ENCODE data around the gene SRSF2.
"Not testable (repeated sequence)": the region's sequence is repeated elsewhere in the genome, so short reads cannot be mapped to it uniquely, and the experiment has no call there.

Gene SRSF2

DNA sequence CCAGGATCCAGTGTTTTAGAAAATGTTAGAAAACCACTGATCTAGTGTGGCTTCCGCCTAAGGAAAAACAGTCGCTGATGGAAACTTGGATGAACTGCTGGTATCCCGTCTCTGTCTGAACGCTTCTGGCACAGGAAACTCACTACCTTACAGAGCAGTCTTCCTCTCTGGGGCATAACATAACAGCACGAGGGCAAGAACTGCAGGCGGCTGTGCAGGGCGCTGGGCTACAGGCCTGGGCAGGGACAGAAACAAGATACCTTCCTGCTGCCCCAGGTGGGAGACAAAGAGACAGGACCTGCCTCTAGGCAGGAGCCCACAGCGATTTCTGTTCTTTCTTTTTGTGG lies 36.9 kb downstream of the SRSF2 start:
- DNase-seq: no peak

DNA sequence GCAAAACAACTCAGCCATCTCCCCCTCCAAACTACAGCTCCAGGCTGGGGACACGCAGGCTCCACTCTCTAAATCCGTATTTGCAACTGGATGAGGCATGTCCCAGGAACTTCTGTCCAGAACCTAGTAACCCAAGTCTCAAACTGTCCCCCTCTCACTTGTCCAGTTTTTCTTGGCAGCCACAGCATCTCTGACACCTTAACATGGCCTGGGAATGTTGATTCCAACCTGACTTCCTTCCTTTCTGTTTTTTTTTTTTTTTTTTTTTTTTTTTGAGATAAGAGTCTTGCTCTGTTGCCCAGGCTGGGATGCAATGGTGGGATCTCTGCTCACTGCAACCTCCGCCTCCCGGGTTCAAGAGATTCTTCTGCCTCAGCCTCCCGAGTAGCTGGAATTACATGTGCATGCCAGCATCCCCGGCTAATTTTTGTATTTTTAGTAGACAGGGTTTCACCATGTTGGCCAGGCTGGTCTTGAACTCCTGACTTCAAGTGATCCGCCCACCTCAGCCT lies 38.6 kb downstream of the SRSF2 start:
- DNase-seq: not testable (repeated sequence)

DNA sequence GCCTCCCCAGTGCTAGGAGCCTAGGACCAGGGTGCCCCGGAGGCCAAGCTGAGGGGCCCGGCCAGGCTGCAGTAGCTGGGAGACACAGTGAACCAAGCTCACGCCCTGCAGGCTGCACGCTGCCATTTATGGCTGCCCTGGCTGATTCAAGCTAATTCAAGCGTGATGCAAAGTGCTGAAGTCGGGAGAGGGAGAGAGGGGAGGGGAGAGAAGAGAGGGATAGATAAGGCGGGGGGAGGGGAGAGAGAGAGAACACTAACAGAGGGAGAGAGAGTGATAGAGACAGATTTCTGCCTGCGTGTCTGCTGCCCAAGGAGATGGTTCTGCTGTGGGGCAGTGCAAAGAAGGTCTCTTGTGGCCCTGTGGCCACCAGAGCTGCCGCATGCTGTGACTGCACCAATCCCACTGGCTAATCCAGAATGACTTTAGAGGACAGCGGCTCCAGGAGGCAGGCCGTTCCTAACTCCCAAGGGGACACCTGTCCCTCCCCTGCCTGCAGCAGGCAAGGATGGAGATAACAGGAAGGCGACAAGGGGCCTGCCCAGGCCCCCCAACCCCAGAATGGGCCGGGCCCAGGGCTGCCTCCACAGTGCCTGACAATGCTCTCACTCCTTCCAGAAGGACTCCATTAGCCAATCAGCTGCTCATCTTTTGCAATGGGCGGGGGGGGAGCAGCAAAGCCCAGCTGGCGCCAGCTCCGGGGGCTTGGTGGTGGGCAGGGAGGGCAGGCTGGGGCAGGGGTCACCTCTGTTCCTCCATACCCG lies 39.2 kb downstream of the SRSF2 start:
- peak; percentile 67 for DNase-seq

DNA sequence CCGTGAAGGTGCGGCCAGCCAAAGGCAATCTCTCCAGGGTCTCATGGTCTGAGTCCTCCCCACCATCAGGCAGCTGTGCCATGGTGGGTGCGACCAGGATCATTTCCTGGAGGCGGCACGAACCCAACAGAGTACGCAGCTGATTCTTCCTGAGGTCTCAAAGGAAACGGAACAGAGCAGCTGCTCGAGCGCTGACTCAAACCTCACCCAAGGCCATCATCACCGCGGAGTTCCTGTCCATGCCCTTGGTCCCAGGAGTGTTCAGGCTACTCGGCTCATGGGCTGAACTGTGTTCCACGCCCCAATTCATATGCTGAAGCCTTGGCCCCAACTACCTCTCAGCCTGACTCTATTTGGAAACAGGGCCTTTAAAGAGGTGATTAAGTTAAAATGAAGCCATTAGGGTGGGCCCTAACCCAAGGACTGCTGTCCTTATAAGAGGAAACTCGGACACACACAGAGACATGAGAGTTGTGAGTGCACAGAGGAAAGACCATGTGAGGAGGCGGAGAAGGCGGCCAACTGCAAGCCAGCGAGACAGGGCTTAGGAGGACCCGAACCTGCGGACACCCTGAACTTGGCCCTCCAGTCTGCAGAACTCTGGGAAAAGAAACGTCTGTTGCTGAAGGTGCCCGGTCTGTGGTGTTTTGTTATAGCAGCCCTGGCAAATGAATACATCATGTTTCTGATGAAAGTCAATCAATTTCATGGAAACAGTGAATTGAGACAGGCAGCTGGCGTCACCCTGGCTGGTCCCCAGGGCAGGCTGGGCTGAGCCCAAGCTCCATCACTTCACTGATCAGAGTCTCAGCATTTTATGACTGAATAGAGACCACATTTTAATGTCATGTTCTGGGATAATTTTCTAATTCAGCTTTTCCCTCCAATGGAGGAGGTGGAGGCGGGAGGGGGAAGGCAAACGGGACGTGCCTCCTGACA lies 40.1 kb downstream of the SRSF2 start:
- DNase-seq: no peak

DNA sequence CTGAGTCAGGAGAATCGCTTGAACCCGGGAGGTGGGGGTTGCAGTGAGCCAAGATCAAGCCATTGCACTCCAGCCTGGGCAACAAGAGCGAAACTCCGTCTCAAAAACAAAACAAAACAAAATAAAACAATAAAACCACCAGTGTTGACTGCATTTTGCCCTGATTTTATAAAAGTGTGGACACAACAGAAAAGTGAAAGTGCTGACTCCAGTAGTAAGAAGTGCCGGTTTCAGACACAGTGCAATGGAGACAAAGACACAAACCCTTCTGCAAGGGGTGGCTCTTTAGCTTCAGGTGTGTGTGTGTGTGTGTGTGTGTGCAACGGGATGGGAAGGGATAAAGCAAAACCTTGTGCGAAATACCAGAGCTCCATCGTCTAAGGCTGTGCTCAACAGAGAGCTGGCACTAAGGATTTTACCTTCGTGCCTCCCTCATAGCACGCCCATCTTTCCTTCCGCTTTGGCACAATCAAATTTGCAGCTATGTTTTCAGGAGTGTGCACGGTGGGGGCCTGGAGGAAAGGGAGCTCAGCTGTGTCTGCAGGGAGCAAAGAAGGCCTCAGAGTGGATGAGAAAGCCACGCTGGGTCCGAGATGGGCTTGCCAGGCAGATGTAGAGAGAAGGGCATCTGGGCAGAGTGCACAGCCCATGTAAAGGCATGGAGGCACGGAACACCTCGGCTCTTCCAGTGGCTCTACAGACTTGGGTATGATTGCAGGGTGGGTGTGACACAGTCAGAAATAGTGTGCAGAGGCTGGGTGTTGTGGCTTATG lies 41.9 kb downstream of the SRSF2 start:
- DNase-seq: no peak

- no peak for DNase-seq
Measured at GRCh38 chr17:76691379-76692191, 45.5 kb downstream of the SRSF2 start.

GRCh38 chr17:76690596-76691280 lies 46.4 kb downstream of the SRSF2 start:
- no peak for DNase-seq

DNA sequence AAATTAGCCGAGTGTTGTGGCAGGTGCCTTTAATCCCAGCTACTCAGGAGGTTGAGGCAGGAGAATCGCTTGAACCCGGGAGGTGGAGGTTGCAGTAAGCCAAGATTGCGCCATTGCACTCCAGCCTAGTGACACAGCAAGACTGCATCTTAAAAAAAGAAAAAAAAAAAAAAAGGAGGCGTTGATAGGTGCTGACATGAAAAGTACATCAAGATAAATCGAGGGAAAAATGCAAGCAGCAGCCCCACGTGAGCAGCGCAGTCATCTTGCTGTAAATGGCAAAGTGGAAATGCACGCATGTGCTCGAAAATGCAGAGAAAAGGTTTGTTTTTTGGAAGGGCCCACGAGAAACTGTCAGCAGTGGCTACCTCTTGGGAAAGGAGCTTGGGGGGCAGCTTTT lies 47.3 kb downstream of the SRSF2 start:
- DNase-seq: no peak

DNA sequence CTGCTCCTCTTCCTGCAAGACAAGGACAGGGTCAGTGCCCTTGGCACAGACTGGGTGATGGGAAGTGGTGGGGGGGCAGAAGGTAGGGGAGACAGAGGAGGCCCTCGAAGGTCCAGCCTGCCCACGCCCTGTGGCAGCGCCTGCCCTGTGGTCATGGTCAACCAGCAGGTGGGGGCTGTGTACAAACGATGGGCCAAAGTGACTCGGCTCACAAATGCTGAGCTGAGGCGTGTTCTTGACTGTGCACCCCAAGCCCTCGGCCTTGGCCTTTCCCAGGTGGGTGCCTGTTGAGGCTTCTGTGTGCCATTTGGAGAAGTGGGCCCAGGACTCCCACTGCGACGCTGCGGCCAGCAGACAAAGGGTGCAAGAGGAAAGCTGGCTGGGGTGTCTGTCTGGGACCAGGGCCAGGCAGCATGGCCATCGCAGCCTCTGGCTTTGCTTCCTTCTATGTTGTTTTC lies 48.9 kb downstream of the SRSF2 start:
- DNase-seq: no peak

- DNase-seq: no peak
Measured at GRCh38 chr17:76687298-76688164, 49.6 kb downstream of the SRSF2 start.

- DNase-seq: peak; percentile 64
Measured at GRCh38 chr17:76686538-76687297, 50.4 kb downstream of the SRSF2 start.

DNA sequence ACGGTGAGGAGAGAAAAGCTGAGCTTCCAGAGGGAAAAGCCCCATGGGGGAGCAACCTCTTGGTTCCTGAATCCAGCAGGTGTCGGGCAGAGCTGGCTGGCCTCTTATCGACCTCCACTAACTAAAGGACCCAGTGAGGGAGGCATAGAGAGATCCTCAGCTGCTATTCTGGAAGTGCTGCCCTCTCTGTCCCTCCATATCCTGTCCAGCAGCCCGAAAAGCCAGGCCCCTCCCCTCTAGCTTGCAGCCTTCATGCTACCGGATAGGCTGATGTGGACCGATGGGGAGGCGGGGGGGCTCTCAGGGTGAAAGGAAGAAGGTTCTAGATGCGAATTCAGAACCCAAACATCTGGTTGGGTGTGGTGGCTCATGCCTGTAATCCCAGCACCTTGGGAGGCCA lies 51.3 kb downstream of the SRSF2 start:
- no peak for DNase-seq

GRCh38 chr17:76685366-76685765 lies 51.8 kb downstream of the SRSF2 start:
- no peak for DNase-seq

- no peak for DNase-seq
Measured at GRCh38 chr17:76684756-76685155, 52.4 kb downstream of the SRSF2 start.
